HG03457 (cell line): ENCODE results near the gene ZNF837.
A peak's percentile ranks its signal among the peaks of the same experiment; 100 is the strongest.
"Not testable (repeated sequence)": the region's sequence is repeated elsewhere in the genome, so short reads cannot be mapped to it uniquely, and the experiment has no call there.

Source experiments
- ATAC-seq: cut with Tn5 transposase; IDR thresholded peaks from one replicate; pipeline ENCODE4 v1.9.1; 2021; ENCODE audit warnings: moderate number of reproducible peaks; ENCODE audit not compliant: unreplicated experiment

Gene ZNF837

GRCh38 chr19:58396691-58397532, 16.1 kb upstream of the ZNF837 start:
- ATAC-seq = no peak

GRCh38 chr19:58395979-58396627, 15.3 kb upstream of the ZNF837 start:
- no peak for ATAC-seq

GRCh38 chr19:58395220-58395978, 14.6 kb upstream of the ZNF837 start, which contains the start of gene RNF225:
Gene RNF225 (plus strand): TSS chr19:58395656. CDS start chr19:58396090, 434 bp downstream.
- ATAC-seq = no peak

- no peak for ATAC-seq
These were observed 14.0 kb upstream of the ZNF837 start for GRCh38 chr19:58394821-58395219.

GRCh38 chr19:58393725-58394033, 12.8 kb upstream of the ZNF837 start:
- ATAC-seq = no peak

GRCh38 chr19:58392945-58393724, 12.3 kb upstream of the ZNF837 start:
- no peak for ATAC-seq

- no peak for ATAC-seq
These were observed 7.3 kb upstream of the ZNF837 start for GRCh38 chr19:58388175-58388526.

- ATAC-seq = peak; percentile 5
These were observed 6.7 kb upstream of the ZNF837 start for GRCh38 chr19:58387338-58388174.

- peak; percentile 76 for ATAC-seq
These were observed 5.9 kb upstream of the ZNF837 start, which contains the start of gene RPS5 for GRCh38 chr19:58386576-58387337. Gene RPS5 (plus strand): TSS chr19:58387269. CDS start chr19:58388138, 869 bp downstream.

- ATAC-seq = no peak
These were observed 5.2 kb upstream of the ZNF837 start for GRCh38 chr19:58385891-58386575.

GRCh38 chr19:58385313-58385890, 4.6 kb upstream of the ZNF837 start:
- no peak for ATAC-seq

GRCh38 chr19:58382997-58383603, 2.3 kb upstream of the ZNF837 start:
- no peak for ATAC-seq

GRCh38 chr19:58381460-58382212, 806 bp upstream of the ZNF837 start:
- ATAC-seq = no peak

- ATAC-seq = no peak
These were observed 681 bp downstream of the ZNF837 start for GRCh38 chr19:58380037-58380661.

- no peak for ATAC-seq
These were observed 1.6 kb downstream of the ZNF837 start for GRCh38 chr19:58379246-58379645.

- ATAC-seq = not testable (repeated sequence)
These were observed 4.1 kb downstream of the ZNF837 start for GRCh38 chr19:58376724-58377123.

GRCh38 chr19:58374200-58374599, 6.6 kb downstream of the ZNF837 start:
- ATAC-seq = no peak
